ENCODE results near the gene CD302.

DNA sequence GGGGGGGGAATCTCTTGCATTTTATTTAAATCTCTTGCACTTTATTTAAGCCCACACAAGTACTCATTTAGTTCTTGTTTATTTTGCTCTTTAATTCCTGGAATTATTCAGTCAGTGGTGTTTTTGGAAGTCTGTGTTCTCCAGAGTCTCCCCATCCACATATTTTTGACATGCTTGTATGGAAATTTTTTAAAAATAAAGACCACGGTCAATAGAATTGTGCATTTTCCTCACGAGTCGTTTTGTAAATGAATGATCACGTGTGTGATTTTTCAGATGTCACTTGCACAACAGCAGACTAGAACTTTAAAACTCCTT, 824 bp downstream of the CD302 start:
- no peak for TF ChIP-seq EZH2 (IDR thresholded peaks at IDR 0.05; ENCODE audit: insufficient read depth, low read length)
- TF ChIP-seq, protein P1, sequence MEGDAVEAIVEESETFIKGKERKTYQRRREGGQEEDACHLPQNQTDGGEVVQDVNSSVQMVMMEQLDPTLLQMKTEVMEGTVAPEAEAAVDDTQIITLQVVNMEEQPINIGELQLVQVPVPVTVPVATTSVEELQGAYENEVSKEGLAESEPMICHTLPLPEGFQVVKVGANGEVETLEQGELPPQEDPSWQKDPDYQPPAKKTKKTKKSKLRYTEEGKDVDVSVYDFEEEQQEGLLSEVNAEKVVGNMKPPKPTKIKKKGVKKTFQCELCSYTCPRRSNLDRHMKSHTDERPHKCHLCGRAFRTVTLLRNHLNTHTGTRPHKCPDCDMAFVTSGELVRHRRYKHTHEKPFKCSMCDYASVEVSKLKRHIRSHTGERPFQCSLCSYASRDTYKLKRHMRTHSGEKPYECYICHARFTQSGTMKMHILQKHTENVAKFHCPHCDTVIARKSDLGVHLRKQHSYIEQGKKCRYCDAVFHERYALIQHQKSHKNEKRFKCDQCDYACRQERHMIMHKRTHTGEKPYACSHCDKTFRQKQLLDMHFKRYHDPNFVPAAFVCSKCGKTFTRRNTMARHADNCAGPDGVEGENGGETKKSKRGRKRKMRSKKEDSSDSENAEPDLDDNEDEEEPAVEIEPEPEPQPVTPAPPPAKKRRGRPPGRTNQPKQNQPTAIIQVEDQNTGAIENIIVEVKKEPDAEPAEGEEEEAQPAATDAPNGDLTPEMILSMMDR (IDR thresholded peaks at IDR 0.05; ENCODE audit: insufficient read depth, low read depth, low read length): no peak

Data from astrocyte (in vitro differentiated cells and primary cell).